Thoracic aorta (tissue), 2 donors: ENCODE measurements around the gene SLC25A38. TPM values are rescaled to one million over a fixed set of nuclear protein-coding genes. Genes with fewer than 3 reads are reported as not detected.

Experiments used
- ATAC-seq: fragments of 150-250 bp; one replicate; pipeline ENCODE4 v1.8.0; 2017; ENCODE audit warnings: low read depth; ENCODE audit not compliant: insufficient number of reproducible peaks, low FRiP score
- DNase-seq: peaks from one replicate; pipeline ENCODE4 v3.0.0-alpha.2; 2020; ENCODE audit warnings: low spot score
- H3K27ac ChIP-seq, 2 donors: fragments of 200-600 bp; sonication (generic); 1 replicate in 1 of 2; 2 replicates in 1 of 2; pipeline ENCODE4 v1.5.1; 2016; ENCODE audit warnings: mild to moderate bottlenecking in 2 of 2, moderate library complexity in 2 of 2
- H3K27me3 ChIP-seq: fragments of 200-600 bp; sonication (generic); replicated peaks from 2 replicates; pipeline ENCODE4 v1.6.0; 2016; ENCODE audit warnings: mild to moderate bottlenecking; ENCODE audit not compliant: insufficient read depth
- H3K36me3 ChIP-seq: fragments of 200-600 bp; sonication (generic); one replicate; pipeline ENCODE4 v1.5.1; 2016
- H3K4me1 ChIP-seq, 2 donors: fragments of 200-600 bp; sonication (generic); 1 replicate in 1 of 2; 2 replicates in 1 of 2; pipeline versions ENCODE4 v1.5.1 to v1.6.0; 2016; ENCODE audit warnings: low read depth in 2 of 2, mild to moderate bottlenecking in 1 of 2; ENCODE audit not compliant: control insufficient read depth in 1 of 2
- H3K4me3 ChIP-seq: fragments of 200-600 bp; sonication (generic); 2 replicates; pipeline ENCODE4 v1.5.1; 2016; ENCODE audit warnings: mild to moderate bottlenecking
- H3K9me3 ChIP-seq: fragments of 200-600 bp; sonication (generic); 2 replicates; pipeline ENCODE4 v1.5.1; 2016
- CTCF ChIP-seq: fragments of 200-600 bp; sonication (generic); IDR thresholded peaks from one replicate; pipeline ENCODE4 v1.5.1; 2019; ENCODE audit warnings: antibody characterized with exemption
- total RNA-seq, 2 donors: library from RNA; depleted of rRNA; stranded (reverse); fragments of >200 nt; gene quantifications; one replicate each; pipeline versions ENCODE4 v1.1.0 to v1.2.3, GENCODE V29; 2016

The SLC25A38 gene
- total RNA-seq, 2 donors from 2014 or later, result 30.5 to 31.8 TPM

DNA sequence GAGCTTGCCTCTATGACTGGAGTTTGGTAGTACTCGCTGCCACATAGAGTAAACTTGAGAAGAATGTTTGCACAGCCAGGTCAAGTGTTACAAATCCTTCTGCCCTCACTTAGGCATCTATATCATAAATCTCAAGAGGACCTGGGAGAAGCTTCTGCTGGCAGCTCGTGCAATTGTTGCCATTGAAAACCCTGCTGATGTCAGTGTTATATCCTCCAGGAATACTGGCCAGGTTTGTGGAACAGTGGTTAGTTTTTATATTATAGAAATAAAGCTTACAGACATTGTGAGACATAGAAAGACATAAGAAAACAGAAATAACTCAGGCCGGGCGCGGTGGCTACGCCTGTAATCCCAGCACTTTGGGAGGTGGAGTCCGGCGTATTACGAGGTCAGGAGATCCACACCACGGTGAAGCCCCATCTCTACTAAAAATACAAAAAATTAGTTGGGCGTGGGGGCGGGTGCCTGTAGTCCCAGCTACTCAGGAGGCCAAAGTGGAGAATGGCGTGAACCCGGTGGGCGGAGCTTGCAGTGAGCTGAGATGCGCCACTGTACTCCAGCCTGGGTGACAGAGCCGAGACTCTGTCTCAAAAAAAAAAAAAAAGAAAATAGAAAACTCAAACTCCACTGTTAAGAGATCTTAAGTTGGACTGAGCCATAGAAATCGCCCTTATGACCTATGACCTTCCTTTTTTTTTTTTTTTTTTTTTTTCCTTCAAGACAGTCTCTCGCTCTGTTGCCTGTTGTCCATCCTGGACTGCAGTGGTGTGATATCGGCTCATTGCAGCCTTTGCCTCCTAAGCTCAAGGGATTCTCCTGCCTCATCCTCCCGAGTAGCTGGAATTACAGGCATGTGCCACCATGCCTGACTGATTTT is 25.6 kb downstream of the SLC25A38 start:
- ATAC-seq (no peak), DNase-seq (no peak)
- H3K4me1 ChIP-seq, result peaks cover 12 to 38% of the 10 kb centered on the region in 2 donors
- TF ChIP-seq CTCF, result no peak
- H3K36me3 ChIP-seq, result peaks cover 47% of the 10 kb centered on the region
- no peaks in the 10 kb centered on the region for H3K27me3 ChIP-seq
- no peak overlapping the region for H3K4me3 ChIP-seq
- H3K27ac ChIP-seq, result no peak overlapping the region
- H3K9me3 ChIP-seq, result no peaks in the 10 kb centered on the region

DNA sequence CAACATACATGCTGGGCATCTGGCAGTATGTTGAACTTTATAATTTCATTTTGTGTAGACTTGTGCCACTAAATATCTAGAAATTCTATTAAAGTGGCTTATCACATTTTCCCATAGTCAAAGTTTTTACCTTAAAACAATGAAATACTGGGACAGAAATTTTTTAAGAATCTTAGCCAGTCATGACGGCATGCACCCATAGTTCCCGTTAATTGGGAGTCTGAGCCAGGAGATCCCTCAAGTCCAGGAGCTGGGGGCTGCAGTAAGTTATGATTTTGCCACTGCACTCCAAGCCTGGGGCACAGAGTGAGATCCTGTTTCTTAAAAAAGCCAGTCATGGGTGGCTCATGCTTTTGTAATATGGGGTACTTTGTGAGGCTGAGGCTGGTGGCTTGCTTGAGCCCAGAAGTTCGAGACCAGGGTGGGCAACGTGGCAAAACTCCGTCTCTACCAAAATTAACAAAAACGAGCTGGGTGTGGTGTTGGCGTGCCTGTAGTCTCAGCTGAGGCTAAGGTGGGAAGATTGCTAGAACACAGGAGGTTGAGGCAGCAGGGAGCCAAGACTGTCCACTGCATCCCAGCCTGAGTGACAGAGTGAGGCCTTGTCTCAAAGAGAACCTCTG is 26.5 kb downstream of the SLC25A38 start:
- DNase-seq (no peak), ATAC-seq (no peak)
- no peak overlapping the region for H3K4me3 ChIP-seq
- peaks cover 47% of the 10 kb centered on the region for H3K36me3 ChIP-seq
- no peak overlapping the region for H3K27ac ChIP-seq
- no peaks in the 10 kb centered on the region for H3K9me3 ChIP-seq
- H3K4me1 ChIP-seq, result peaks cover 12 to 38% of the 10 kb centered on the region in 2 donors
- TF ChIP-seq CTCF, result no peak
- no peaks in the 10 kb centered on the region for H3K27me3 ChIP-seq

DNA sequence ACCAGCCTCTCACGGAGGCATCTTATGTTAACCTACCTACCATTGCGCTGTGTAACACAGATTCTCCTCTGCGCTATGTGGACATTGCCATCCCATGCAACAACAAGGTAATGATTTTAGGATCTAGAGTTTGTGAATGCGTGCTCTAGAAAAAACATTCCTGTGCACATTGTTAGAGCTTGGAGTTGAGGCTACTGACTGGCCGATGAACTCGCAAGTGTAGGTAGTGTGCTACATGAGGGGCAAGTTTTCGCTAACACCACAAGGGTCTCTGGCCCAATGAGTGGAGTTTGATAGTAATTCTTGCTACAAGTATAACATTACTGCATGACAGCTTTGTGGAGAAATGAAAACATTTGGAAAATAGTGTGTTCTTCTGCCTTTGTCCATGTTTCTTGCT is 27.7 kb downstream of the SLC25A38 start:
- H3K36me3 ChIP-seq, result peaks cover 47% of the 10 kb centered on the region
- no peak for TF ChIP-seq CTCF

DNA sequence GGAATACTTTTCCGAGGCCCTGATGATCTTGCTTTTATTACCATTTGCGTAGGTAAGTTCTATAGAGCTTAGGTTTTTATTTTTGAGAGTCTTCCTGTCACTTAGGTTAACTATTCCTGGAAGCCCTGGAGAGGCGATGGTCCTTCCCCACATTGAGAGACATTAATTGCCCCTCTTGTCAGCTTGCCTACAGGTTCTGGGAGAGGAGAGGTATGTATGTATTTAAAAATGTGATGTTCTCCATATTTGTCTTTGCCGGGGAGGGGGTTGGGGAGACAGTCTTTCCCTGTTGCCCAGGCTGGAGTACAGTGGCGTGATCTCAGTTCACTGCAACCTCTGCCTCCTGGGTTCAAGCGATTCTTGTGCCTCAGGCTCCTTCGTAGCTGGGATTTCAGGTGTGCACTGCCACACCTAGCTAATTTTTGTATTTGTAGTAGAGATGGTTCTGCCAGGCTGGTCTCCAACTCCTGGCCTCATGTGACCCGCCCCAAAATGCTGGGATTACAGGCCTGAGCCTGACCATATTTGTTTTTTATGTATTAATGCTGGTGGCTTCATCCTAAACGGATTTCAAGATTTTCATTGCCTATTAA is 29.6 kb downstream of the SLC25A38 start:
- peaks cover 6 to 30% of the 10 kb centered on the region in 2 donors for H3K4me1 ChIP-seq
- no peak overlapping the region for H3K4me3 ChIP-seq
- no peak for TF ChIP-seq CTCF
- peaks cover 47% of the 10 kb centered on the region for H3K36me3 ChIP-seq
- no peaks in the 10 kb centered on the region for H3K9me3 ChIP-seq
- no peaks in the 10 kb centered on the region for H3K27me3 ChIP-seq
- ATAC-seq (no peak), DNase-seq (no peak)
- no peak overlapping the region for H3K27ac ChIP-seq

More for the DNA sequence above, 27.7 kb downstream of the SLC25A38 start:
- DNase-seq, result no peak
- Histone ChIP-seq H3K27me3 (no peaks in the 10 kb centered on the region), H3K4me1 (peaks cover 12 to 38% of the 10 kb centered on the region in 2 donors), H3K9me3 (no peaks in the 10 kb centered on the region), H3K27ac (no peak overlapping the region), H3K4me3 (no peak overlapping the region)
- no peak for ATAC-seq
